ENCODE data around the gene SETD7. TPM values are rescaled to one million over a fixed set of nuclear protein-coding genes. Genes with fewer than 3 reads are reported as not detected.
A peak's percentile ranks its signal among the peaks of the same experiment; 100 is the strongest.
"Not testable (repeated sequence)": the region's sequence is repeated elsewhere in the genome, so short reads cannot be mapped to it uniquely, and the experiment has no call there.

Gene SETD7
- total RNA-seq, 6 experiments from 2014 or later, result 31.6 to 53.7 (median 45.4) TPM

DNA sequence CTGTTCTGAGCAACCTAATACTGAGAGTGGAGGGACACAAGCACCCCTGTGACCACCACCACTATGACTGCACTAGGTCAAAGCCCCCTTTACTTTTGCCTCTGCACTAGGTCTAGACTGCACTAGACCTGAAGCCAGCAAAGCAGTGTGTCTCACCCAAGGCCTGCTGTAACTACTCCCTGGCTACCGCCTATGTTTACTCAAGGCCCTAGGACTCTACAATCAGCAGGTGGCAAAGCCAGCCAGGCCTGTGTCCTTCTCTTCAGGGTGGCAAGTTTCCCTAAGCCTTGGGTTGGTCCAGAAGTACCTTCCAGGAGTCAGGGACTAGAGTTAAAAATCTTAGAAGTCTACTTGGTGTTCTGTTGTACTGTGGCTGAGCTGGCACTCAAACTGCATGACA, 86.2 kb downstream of the SETD7 start:
- Histone ChIP-seq H3K27ac (peak overlapping the region; percentile 10 to 78 (median 73)), H3K4me1 (peaks cover 0 to 37% (median 11%) of the 10 kb centered on the region in 4 donors), H3K9me3 (no peaks in the 10 kb centered on the region), H3K4me3 (no peak overlapping the region), H3K36me3 (peaks cover 0 to 13% (median 0%) of the 10 kb centered on the region in 4 donors), H3K27me3 (no peaks in the 10 kb centered on the region)
- ATAC-seq (peak; percentile 69 to 79 (median 76)), DNase-seq (no peak)
- no peak for TF ChIP-seq POLR2A (IDR thresholded peaks at IDR 0.05)
- TF ChIP-seq, protein P1, sequence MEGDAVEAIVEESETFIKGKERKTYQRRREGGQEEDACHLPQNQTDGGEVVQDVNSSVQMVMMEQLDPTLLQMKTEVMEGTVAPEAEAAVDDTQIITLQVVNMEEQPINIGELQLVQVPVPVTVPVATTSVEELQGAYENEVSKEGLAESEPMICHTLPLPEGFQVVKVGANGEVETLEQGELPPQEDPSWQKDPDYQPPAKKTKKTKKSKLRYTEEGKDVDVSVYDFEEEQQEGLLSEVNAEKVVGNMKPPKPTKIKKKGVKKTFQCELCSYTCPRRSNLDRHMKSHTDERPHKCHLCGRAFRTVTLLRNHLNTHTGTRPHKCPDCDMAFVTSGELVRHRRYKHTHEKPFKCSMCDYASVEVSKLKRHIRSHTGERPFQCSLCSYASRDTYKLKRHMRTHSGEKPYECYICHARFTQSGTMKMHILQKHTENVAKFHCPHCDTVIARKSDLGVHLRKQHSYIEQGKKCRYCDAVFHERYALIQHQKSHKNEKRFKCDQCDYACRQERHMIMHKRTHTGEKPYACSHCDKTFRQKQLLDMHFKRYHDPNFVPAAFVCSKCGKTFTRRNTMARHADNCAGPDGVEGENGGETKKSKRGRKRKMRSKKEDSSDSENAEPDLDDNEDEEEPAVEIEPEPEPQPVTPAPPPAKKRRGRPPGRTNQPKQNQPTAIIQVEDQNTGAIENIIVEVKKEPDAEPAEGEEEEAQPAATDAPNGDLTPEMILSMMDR (IDR thresholded peaks at IDR 0.05), result no peak
- WGBS (ENCODE audit: insufficient coverage, low coverage, low lambda C conversion rate, missing lambda C conversion rate), result 50% methylated on average over 1 of the region's 1 CpG
- intact Hi-C loops (cut with DNase I), result no loop called here

DNA sequence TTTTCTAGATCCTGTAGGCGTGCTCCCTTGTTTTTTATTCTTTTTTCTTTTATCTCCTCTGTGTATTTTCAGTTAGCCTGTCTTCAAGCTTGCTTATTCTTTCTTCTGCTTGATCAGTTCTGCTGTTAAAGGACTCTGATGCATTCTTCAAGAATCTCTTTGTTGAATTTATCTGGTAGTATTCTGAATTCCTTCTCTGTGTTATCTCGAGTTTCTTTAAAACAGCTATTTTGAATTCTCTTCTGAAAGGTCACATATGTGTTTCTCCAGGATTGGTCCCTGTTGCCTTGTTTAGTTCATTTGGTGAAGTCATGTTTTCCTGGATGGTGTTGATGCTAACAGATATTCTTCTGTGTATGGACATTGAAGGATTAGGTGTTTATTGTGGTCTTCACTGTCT, 86.8 kb downstream of the SETD7 start:
- peak overlapping the region in 1 of 3 donors; percentile 78 for H3K27ac ChIP-seq
- no peaks in the 10 kb centered on the region for H3K27me3 ChIP-seq
- TF ChIP-seq POLR2A (IDR thresholded peaks at IDR 0.05), result no peak
- H3K36me3 ChIP-seq, result peaks cover 0 to 13% (median 0%) of the 10 kb centered on the region in 4 donors
- intact Hi-C loops (cut with DNase I), result no loop called here
- 79% methylated on average over 2 of the region's 2 CpGs for WGBS (ENCODE audit: insufficient coverage, low coverage, low lambda C conversion rate, missing lambda C conversion rate)
- ATAC-seq (no peak), DNase-seq (no peak)
- no peak overlapping the region for H3K4me3 ChIP-seq
- H3K4me1 ChIP-seq, result peaks cover 0 to 37% (median 11%) of the 10 kb centered on the region in 4 donors
- H3K9me3 ChIP-seq, result no peaks in the 10 kb centered on the region

DNA sequence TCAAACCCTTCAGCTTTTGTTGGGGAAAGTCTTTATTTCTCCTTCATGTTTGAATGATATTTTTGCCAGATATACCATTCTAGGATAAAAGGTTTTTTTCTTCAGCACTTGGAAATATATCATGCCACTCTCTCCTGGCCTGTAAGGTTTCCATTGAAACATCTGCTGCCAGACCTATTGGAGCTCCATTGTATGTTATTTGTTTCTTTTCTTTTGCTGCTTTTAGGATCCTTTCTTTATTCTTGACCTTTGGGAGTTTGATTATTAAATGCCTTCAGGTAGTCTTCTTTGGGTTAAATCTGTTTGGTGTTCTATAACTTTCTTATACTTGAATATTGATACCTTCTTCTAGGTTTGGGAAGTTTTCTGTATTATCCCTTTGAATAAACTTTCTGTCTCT, 87.3 kb downstream of the SETD7 start:
- DNase-seq; H3K4me3 ChIP-seq; H3K27me3 ChIP-seq; intact Hi-C loops (cut with DNase I); H3K9me3 ChIP-seq; ATAC-seq: not testable (repeated sequence)
- H3K36me3 ChIP-seq, result peaks cover 0 to 13% (median 0%) of the 10 kb centered on the region in 4 donors
- H3K27ac ChIP-seq, result peak overlapping the region in 1 of 3 donors; percentile 78
- H3K4me1 ChIP-seq, result peaks cover 0 to 37% (median 11%) of the 10 kb centered on the region in 4 donors

DNA sequence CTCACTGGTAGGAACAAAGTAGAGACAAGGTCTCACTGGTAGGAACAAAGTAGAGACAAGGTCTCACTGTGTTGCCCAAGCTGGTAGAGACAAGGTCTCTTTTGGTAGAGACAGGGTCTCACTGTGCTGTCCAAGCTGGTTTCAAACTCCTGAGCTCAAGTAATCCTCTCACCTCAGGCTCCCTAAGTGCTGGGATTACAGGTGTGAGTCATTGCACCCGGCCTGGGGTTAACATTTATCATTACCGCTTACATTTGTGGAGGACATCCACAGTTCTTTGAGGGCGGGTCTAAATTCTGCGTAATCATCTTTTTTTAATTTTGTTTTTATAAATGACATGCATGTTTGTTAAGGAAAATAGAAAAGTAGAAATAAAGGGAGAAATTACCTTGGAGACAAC, 90.1 kb downstream of the SETD7 start:
- Histone ChIP-seq H3K4me3 (no peak overlapping the region), H3K4me1 (peaks cover 0 to 30% (median 11%) of the 10 kb centered on the region in 4 donors), H3K27me3 (no peaks in the 10 kb centered on the region), H3K36me3 (no peaks in the 10 kb centered on the region), H3K9me3 (no peaks in the 10 kb centered on the region), H3K27ac (no peak overlapping the region)
- ATAC-seq (peak in 1 of 4 donors; percentile 45), DNase-seq (no peak)
- intact Hi-C loops (cut with DNase I), result no loop called here
- WGBS (ENCODE audit: insufficient coverage, low coverage, low lambda C conversion rate, missing lambda C conversion rate), result 90% methylated on average over 4 of the region's 4 CpGs
- no peak for TF ChIP-seq POLR2A (IDR thresholded peaks at IDR 0.05)
- TF ChIP-seq, protein P1 (IDR thresholded peaks at IDR 0.05), result no peak

DNA sequence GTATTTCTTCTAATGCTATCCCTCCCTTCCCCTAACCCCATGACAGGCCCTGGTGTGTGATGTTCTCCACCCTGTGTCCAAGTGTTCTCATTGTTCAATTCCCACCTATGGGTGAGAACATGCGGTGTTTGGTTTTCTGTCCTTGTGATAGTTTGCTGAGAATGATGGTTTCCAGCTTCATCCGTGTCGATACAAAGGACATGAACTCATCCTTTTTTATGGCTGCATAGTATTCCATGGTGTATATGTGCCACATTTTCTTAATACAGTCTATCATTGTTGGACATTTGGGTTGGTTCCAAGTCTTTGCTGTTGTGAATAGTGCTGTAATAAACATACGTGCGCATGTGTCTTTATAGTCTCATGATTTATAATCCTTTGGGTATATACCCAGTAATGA, 91.5 kb downstream of the SETD7 start:
- H3K36me3 ChIP-seq; H3K27me3 ChIP-seq; DNase-seq; H3K27ac ChIP-seq; ATAC-seq; intact Hi-C loops (cut with DNase I); H3K9me3 ChIP-seq; H3K4me3 ChIP-seq: not testable (repeated sequence)
- WGBS (ENCODE audit: insufficient coverage, low coverage, low lambda C conversion rate, missing lambda C conversion rate), result 94% methylated on average over 5 of the region's 5 CpGs
- H3K4me1 ChIP-seq, result peaks cover 0 to 28% (median 7%) of the 10 kb centered on the region in 4 donors

DNA sequence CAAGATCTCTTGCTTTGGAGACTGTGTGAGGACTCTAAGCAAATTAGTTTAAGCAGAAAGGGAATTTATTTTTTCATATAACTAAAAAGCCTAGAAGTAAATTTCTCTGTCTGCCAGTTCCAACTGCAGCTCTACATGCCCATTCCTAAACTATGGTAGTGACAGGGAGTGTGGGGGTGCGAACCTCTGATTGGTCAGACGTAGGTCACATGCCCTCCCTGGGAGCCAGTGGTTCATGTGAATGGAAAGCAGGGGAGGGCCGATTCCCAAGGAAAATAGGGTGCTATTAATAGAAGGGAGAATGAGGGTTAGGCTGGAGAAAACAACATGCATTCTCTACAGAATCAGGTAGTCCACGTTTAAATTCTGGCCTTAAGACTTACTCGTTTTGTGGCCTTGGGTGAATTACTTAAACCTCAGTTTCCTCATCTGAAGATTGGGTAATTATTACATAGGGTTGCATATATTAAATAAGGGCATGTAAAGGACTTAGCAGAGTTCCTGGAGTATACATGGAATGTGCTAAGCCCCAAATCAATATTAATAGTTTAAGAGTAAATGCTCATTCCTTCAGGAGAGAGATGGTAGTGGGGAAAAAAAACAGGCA, 94.9 kb downstream of the SETD7 start:
- Histone ChIP-seq H3K9me3 (no peaks in the 10 kb centered on the region), H3K4me3 (no peak overlapping the region), H3K27ac (no peak overlapping the region), H3K27me3 (no peaks in the 10 kb centered on the region), H3K36me3 (no peaks in the 10 kb centered on the region), H3K4me1 (peaks cover 0 to 39% (median 2%) of the 10 kb centered on the region in 4 donors)
- DNase-seq, result no peak
- intact Hi-C loops (cut with DNase I), result no loop called here
- ATAC-seq, result no peak
- TF ChIP-seq, protein P1 (IDR thresholded peaks at IDR 0.05), result no peak
- TF ChIP-seq POLR2A (IDR thresholded peaks at IDR 0.05), result no peak
- WGBS (ENCODE audit: insufficient coverage, low coverage, low lambda C conversion rate, missing lambda C conversion rate), result 81% methylated on average over 5 of the region's 5 CpGs
